Stimulated activated CD4-positive, alpha-beta T cell treated with anti-CD3 and anti-CD28 coated beads, Interleukin-1b, Interleukin-23, amount 100 ng/mL, for 4 hours (primary cell): ENCODE results near the gene RASAL2.
"Not testable (repeated sequence)": the region's sequence is repeated elsewhere in the genome, so short reads cannot be mapped to it uniquely, and the experiment has no call there.

Experiments used
- DNase-seq, 2 donors: peaks; one replicate each; pipeline ENCODE4 v3.0.0-alpha.2; 2020; ENCODE audit warnings: low read depth in 2 of 2

Gene RASAL2

GRCh38 chr1:178232949-178233348, 139.0 kb downstream of the RASAL2 start:
- DNase-seq: no peak

DNA sequence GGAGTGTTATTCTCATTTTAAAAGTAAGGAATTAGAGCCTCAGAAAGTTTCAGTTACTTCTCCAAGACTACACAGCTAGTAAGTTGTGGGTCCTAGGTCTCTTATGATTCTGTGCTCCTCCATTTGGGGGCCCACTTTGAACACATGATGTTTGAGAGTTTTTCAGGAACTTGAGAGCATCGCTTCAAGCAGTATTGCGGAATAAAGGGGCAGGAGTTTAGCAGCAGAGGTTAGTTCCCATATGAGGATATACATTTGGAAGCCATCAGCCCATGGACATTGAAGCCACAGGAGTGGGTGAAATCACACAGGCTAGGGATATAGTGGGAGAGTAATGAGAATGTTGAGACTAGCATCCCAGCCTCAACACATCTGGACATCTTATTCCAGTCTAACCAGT, 143.2 kb downstream of the RASAL2 start:
- no peak for DNase-seq

- DNase-seq: no peak
Measured at GRCh38 chr1:178238722-178239510, 145.0 kb downstream of the RASAL2 start.

GRCh38 chr1:178241057-178241456, 147.2 kb downstream of the RASAL2 start:
- DNase-seq: no peak

DNA sequence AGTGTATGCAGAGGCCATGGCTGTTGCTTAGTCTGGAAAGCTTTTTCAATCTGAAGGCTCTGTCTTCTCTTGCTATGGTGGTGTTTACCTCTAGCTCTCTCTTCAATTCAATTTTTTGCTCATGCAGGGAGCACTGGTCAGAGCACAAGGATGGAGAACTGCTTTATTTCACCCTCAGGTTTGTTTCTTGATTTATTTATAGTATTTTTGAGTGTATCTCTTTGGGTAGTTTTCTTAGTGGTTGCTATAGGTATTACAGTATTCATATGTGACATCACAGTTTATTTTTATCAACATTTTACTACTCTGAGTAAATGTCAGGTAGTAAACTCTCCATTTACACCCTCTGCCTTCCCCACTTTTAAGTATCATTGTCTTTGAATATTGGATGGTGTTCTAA, 147.9 kb downstream of the RASAL2 start:
- DNase-seq: no peak

DNA sequence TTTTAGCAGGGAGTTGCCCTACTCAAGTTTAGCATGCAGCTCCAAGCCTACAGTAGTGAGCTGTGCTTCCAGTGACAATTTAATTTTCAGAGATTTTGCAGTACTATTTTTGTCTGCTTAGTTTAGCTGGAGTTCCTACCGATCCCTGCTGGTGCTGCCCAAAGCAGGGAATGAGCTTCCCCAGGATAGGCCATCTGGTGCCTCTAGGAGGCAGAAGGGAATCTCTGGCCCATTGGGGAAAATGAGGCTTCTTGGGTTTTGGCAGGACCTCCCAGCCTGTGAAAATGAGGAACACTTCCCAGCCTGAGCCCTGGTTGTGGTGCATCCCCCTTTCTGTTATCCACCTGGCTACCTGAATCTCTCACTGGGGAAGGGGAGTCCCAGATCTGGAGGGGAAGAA, 149.2 kb downstream of the RASAL2 start:
- DNase-seq: no peak

GRCh38 chr1:178243890-178244289, 150.0 kb downstream of the RASAL2 start:
- no peak for DNase-seq

DNA sequence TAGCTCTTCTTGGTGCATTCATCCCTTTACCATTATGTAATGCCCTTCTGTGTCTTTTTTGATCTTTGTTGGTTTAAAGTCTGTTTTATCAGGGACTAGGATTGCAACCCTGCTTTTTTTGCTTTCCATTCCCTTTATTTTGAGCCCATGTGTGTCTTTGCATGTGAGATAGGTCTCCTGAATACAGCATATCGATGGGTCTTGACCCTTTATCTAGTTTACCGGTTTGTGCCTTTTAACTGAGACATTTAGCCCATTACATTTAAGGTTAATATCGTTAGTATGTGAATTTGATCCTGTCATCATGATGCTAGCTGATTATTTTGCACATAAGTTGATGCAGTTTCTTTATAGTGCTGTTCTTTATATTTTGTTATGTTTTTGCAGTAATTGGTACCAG, 154.4 kb downstream of the RASAL2 start:
- DNase-seq: not testable (repeated sequence)

GRCh38 chr1:178253581-178253980, 159.7 kb downstream of the RASAL2 start:
- DNase-seq: not testable (repeated sequence)

- DNase-seq: no peak
Measured at GRCh38 chr1:178254433-178254832, 160.5 kb downstream of the RASAL2 start.

DNA sequence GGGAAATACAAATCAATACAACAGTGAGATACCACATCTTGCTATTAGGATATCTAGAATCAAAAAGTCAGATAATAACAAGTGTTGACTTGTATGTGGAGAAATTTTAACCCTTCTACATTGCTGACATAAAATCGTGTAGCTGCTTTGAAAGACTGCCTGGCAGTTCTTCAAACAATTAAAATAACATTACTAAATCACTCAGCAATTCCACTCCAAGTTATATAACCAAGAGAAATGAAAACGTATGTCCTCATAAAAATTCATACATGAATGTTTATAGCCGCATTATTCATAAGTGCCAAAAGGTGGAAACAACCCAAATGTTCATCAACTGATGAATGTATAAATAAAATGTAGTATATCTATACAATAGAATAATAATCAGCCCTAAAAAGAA, 164.6 kb downstream of the RASAL2 start:
- no peak for DNase-seq

DNA sequence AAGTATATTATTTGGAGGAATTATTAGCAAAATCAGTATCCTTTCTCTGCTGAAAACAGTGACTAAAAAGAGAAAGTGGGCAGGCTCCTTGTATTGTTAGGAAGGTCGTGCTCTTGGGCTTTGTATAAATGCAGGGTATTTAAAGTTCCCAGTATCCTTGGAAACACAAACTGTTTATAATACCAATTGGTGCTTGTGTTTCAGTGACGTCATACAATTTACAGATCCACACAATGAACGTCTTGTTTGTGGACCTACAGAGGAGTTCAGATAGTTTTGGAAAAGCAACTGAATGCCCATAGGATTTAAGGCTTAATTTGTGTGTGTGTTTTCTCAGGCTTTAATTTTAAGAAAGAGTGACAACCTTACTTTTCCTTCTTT, 168.2 kb downstream of the RASAL2 start:
- DNase-seq: no peak

DNA sequence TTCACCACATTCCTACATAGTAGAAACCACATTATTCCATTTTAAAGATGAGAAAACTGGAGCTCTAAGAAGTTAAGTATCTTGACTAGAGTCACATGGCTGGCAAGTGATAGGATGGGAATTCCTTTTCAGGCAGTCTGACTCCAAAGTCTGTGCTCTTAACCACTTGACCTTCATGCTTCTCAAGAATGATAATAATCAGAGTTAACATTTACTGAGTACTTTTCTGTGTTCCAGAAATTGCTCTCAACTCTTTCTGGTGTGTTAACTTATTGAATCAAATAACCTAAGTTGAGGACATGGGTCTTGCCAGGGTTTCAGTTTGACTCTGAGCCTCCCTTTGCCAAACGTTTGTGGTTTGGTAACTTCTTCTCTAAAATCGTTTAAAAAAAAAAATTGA, 169.4 kb downstream of the RASAL2 start:
- no peak for DNase-seq

DNA sequence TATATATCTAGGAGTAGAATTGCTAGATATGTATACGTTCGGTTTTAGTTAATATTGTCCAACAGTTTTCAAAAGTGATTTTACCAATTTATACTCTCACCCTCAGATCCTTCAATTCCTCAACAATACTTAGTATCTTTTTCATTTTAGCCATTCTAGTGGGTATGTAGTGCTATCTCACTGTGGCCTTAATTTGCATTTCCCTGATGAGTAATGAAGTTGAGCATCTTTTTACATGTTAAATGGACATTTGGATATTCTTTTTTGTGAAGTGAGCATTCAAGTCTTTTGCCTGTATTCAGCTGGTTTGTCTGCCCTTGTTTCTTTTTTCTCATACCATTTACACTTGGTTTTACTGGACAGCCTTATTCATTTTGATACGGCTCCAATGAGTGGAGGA, 172.2 kb downstream of the RASAL2 start:
- no peak for DNase-seq

- no peak for DNase-seq
Measured at GRCh38 chr1:178266619-178267066, 172.7 kb downstream of the RASAL2 start.

DNA sequence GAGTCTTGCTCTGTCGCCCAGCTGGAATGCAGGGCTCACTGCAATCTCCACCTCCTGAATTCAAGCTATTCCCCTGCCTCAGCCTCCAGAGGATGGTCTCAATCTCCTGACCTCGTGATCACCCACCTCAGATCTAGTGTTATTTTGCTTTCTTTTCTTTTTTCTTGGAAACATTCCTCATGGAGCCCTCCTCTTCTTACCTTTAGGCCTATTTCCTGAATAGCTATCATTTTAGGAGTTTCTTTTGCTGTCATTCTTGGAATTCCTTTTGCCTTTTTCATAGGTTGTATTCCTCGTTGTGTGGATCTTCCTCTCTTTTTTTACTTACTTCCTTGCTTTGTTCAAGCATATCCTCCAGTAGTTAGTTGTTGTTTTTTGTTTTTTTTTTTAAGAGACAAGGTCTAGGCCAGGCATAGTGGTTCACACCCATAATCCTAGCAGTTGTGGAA, 173.8 kb downstream of the RASAL2 start:
- no peak for DNase-seq

- DNase-seq: no peak
Measured at GRCh38 chr1:178271471-178271870, 177.6 kb downstream of the RASAL2 start.

DNA sequence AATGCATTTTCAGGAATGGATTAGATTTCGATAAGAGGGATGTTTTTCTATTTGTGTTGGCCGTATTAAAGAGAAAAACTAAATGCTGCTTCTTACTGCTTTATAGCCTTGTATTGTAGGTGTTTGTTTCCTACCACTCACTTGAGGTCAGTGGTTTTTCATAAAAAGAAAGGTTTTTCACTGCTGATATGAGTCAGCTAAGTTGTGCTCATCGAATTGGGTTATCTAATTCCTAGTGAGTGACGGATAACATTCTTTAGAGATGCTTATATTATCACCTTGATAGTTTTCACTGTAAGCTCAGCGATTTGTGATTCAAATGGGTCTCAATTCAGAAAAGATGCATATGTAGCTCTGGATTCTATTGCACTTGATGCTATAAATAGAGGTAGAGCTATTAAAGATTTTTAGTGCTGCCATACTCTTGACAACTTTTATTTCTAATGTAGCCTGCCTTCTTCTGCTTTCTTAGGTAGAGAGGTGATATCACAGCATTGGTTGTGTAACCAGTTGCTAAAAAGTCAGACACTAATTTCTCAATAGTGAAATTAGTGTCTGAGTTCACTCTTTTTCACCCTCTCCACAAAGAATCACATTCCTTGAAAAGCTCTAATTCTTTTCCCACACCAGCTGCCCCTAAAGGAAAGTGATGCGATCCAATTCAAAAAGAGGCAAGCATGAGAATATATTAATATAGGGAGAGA, 180.0 kb downstream of the RASAL2 start:
- DNase-seq: no peak

DNA sequence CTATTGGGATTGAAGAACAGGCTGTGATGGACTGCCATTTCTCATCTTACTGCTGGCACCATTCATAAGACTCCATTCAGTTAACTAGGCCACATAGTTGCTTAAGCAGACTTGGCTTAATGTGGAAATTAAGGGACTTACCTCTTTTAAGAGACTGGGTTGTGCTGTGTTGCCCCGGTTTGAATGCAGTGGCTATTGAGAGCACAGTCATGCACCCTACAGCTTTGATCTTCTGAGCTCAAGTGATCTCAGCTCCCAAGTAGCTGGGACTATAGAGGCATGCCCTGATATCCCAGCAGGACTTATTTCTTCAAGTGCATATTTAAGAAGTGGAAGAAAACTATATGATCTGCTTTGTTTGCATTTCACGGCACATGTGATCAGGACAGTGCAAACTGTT, 181.1 kb downstream of the RASAL2 start:
- no peak for DNase-seq

GRCh38 chr1:178275553-178275952, 181.6 kb downstream of the RASAL2 start:
- no peak for DNase-seq

DNA sequence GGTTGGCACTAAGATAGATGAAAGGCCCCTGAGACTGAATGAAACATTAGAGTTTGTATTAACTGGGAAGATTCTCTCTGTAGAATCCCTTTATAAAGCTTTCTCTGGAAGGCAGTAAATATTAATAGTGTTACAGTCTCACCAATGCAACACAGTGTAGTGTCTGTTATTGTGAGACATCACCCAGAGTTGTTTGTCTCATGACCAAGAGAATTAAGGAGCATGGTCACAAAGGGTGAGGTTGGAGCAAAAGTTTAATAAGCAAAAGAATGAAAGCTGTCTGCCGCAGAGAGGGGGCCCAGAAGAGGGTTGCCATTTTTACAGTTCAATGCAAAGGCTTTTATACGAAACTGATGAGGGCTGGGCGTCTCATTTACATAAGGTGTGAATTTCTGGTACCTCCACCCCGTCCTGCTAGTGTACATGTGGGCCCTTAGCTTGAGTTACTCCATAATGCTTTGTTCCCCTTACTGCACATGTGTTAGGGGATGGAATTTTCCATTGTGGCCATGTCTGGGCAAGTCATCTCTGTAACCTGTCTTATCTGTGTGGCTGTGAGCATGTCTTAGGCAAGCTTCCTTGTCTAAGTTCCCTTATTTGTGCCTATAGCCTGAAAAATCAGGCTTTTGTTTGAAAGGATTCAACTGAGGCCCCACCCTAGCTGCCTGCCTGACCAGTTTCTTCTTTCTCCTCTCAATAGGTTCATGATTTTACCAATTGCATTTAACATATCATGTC, 184.1 kb downstream of the RASAL2 start:
- no peak for DNase-seq

- DNase-seq: no peak
Measured at GRCh38 chr1:178278916-178279686, 185.2 kb downstream of the RASAL2 start.
